Breast epithelium (tissue), 3 donors: ENCODE results near the gene CFAP97D1.

Experiments used
- POLR2A ChIP-seq: fragments of 450-650 bp; IDR thresholded peaks from one replicate; pipeline ENCODE4 v1.6.1; 2016; ENCODE audit warnings: antibody characterized with exemption, mild to moderate bottlenecking, moderate library complexity
- POLR2AphosphoS5 ChIP-seq, 3 donors: sonication (generic); formaldehyde crosslinking; IDR thresholded peaks; one replicate each; pipeline ENCODE4 v1.6.1; 2017; ENCODE audit warnings: antibody characterized with exemption in 3 of 3
- TF ChIP-seq, protein P1 (sequence below), 3 donors: fragments of 450-650 bp; IDR thresholded peaks; one replicate each; pipeline ENCODE4 v1.5.1; 2016 to 2017; ENCODE audit warnings: antibody characterized with exemption in 3 of 3, mild to moderate bottlenecking in 3 of 3, moderate library complexity in 3 of 3

DNA sequence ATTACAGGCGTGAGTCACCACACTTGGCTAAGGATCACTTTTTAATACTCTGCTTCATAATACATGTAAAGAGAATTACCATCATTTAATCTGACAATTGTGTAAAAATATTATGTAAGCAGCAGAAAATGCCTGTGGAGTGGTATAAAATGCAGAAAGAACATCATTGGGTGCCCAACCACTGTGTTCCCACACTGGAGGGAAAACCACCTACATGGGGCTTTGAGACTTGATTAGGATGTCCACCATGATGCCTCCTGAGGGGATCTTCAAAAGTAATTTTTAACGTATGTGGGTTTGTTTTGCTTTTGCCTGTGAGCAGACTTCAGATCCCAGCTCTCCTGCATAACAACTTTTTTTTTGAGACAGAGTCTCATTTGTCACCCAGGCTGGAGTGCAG is 18.8 kb downstream of the CFAP97D1 start:
- TF ChIP-seq, protein P1, sequence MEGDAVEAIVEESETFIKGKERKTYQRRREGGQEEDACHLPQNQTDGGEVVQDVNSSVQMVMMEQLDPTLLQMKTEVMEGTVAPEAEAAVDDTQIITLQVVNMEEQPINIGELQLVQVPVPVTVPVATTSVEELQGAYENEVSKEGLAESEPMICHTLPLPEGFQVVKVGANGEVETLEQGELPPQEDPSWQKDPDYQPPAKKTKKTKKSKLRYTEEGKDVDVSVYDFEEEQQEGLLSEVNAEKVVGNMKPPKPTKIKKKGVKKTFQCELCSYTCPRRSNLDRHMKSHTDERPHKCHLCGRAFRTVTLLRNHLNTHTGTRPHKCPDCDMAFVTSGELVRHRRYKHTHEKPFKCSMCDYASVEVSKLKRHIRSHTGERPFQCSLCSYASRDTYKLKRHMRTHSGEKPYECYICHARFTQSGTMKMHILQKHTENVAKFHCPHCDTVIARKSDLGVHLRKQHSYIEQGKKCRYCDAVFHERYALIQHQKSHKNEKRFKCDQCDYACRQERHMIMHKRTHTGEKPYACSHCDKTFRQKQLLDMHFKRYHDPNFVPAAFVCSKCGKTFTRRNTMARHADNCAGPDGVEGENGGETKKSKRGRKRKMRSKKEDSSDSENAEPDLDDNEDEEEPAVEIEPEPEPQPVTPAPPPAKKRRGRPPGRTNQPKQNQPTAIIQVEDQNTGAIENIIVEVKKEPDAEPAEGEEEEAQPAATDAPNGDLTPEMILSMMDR (IDR thresholded peaks at IDR 0.05), result no peak
- no peak for TF ChIP-seq POLR2AphosphoS5 (IDR thresholded peaks at IDR 0.05)
- TF ChIP-seq POLR2A, result no peak
